ENCODE results near the gene MYG1. TPM values are rescaled to one million over a fixed set of nuclear protein-coding genes. Genes with fewer than 3 reads are reported as not detected.

MYG1 gene
- total and polyA plus RNA-seq, 2 of the 13 experiments (the other 11 are each of a cell fraction or from before 2014, with no cell fraction given), result 38.6 to 58.0 TPM

DNA sequence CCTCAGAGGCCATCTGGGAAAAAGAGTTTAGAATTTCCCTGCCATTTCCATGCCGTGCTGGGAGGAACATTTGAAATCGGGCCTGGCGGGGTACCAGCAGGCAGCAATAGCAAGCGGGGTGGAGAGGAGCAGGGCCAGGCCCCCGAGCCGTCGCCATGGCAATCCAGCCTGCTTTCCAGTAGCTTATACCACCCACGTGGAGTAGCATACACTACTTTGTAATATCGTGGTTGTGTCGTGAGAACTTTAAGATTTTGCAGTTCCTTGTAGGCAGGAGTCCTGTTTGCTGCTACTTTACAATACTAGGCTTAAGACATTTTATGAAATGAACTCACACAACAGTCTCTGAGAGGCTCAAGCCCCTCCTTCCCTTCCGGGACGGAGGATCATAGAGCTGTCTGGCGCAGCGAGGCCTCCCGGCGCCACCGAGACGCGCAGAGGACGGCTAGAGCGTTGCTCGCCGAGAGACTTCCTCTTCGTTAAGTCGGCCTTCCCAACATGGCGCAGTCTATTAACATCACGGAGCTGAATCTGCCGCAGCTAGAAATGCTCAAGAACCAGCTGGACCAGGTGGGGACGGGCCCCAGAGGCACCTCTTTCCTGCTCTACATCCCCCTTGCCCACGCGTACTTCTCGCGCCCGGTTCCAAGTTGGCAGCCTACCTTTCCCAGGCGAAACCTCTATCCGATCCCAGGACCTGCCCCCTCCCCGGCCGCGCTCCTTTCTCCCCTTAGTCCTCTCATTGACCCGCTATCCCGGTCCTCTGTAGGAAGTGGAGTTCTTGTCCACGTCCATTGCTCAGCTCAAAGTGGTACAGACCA, 4.2 kb upstream of the MYG1 start, which contains the start of gene PFDN5 (continued):
- TF ChIP-seq SIN3B (IDR thresholded peaks at IDR 0.05; ENCODE audit: low read length) (peak; percentile 64; the same call in 1 of the 2 replicates), ZNF777 (CRISPR knock-in tag; IDR thresholded peaks at IDR 0.05) (no peak), PRMT3 (CRISPR knock-in tag; IDR thresholded peaks at IDR 0.05; ENCODE audit: borderline replicate concordance, low read depth) (no peak), NPAS2 (CRISPR knock-in tag; IDR thresholded peaks at IDR 0.05; ENCODE audit: borderline replicate concordance) (no peak), ZNF350 (CRISPR knock-in tag; IDR thresholded peaks at IDR 0.05; ENCODE audit: borderline replicate concordance, low read depth) (peak; percentile 64; the same call in 1 of the 2 replicates), ZNF256 (CRISPR knock-in tag; conservative IDR thresholded peaks at IDR 0.05) (0 out of 2 replicates have a peak, but pooled peaks have one; percentile 31), GATA4 (IDR thresholded peaks at IDR 0.05; ENCODE audit: borderline replicate concordance, low read depth) (peak; percentile 45; the same call in 1 of the 2 replicates), TP53 (CRISPR knock-in tag; conservative IDR thresholded peaks at IDR 0.05) (no peak), ZFX (CRISPR knock-in tag; IDR thresholded peaks at IDR 0.05; ENCODE audit: low read depth) (peak; percentile 90), ZNF296 (CRISPR knock-in tag; conservative IDR thresholded peaks at IDR 0.05) (no peak), SNRNP70 (IDR thresholded peaks at IDR 0.05; ENCODE audit: low read depth, low read length) (no peak), RORA (CRISPR knock-in tag; IDR thresholded peaks at IDR 0.05) (no peak), U2AF2 (IDR thresholded peaks at IDR 0.05; ENCODE audit: low read depth, low read length) (0 out of 2 replicates have a peak, but pooled peaks have one; percentile 82), SOX6 (IDR thresholded peaks at IDR 0.05) (no peak), SOX6 (CRISPR knock-in tag; IDR thresholded peaks at IDR 0.05) (no peak), ZNF343 (CRISPR knock-in tag; IDR thresholded peaks at IDR 0.05) (no peak), ZNF556 (CRISPR knock-in tag; IDR thresholded peaks at IDR 0.05; ENCODE audit: borderline replicate concordance) (no peak), MED1 (CRISPR knock-in tag; IDR thresholded peaks at IDR 0.05) (peak; percentile 80), ZNF878 (CRISPR knock-in tag; IDR thresholded peaks at IDR 0.05) (0 out of 2 replicates have a peak, but pooled peaks have one; percentile 19), MEIS1 (CRISPR knock-in tag; IDR thresholded peaks at IDR 0.05; ENCODE audit: borderline replicate concordance) (no peak), NR2F2 (IDR thresholded peaks at IDR 0.05; ENCODE audit: borderline replicate concordance, low read depth) (no peak), PAWR (CRISPR knock-in tag; IDR thresholded peaks at IDR 0.05; ENCODE audit: borderline replicate concordance) (no peak), ZNF331 (CRISPR knock-in tag; IDR thresholded peaks at IDR 0.05) (peak; percentile 76), ZNF3 (CRISPR knock-in tag; IDR thresholded peaks at IDR 0.05) (no peak)
- TF ChIP-seq, protein P1, sequence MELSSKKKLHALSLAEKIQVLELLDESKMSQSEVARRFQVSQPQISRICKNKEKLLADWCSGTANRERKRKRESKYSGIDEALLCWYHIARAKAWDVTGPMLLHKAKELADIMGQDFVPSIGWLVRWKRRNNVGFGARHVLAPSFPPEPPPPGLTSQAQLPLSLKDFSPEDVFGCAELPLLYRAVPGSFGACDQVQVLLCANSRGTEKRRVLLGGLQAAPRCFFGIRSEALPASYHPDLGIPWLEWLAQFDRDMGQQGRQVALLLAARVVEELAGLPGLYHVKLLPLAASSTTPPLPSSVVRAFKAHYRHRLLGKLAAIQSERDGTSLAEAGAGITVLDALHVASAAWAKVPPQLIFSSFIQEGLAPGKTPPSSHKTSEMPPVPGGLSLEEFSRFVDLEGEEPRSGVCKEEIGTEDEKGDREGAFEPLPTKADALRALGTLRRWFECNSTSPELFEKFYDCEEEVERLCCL (CRISPR knock-in tag; IDR thresholded peaks at IDR 0.05; ENCODE audit: borderline replicate concordance), result no peak
- TF ChIP-seq, protein P2, sequence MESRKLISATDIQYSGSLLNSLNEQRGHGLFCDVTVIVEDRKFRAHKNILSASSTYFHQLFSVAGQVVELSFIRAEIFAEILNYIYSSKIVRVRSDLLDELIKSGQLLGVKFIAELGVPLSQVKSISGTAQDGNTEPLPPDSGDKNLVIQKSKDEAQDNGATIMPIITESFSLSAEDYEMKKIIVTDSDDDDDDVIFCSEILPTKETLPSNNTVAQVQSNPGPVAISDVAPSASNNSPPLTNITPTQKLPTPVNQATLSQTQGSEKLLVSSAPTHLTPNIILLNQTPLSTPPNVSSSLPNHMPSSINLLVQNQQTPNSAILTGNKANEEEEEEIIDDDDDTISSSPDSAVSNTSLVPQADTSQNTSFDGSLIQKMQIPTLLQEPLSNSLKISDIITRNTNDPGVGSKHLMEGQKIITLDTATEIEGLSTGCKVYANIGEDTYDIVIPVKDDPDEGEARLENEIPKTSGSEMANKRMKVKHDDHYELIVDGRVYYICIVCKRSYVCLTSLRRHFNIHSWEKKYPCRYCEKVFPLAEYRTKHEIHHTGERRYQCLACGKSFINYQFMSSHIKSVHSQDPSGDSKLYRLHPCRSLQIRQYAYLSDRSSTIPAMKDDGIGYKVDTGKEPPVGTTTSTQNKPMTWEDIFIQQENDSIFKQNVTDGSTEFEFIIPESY (CRISPR knock-in tag; IDR thresholded peaks at IDR 0.05), result no peak
- TF ChIP-seq, protein P3, sequence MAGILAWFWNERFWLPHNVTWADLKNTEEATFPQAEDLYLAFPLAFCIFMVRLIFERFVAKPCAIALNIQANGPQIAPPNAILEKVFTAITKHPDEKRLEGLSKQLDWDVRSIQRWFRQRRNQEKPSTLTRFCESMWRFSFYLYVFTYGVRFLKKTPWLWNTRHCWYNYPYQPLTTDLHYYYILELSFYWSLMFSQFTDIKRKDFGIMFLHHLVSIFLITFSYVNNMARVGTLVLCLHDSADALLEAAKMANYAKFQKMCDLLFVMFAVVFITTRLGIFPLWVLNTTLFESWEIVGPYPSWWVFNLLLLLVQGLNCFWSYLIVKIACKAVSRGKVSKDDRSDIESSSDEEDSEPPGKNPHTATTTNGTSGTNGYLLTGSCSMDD (CRISPR knock-in tag; IDR thresholded peaks at IDR 0.05), result no peak

Data from HepG2 (cell line).